NCI-H526 (cell line): ENCODE results near the gene ASCL2.

Experiments used
- DNase-seq, 2 experiments: peaks; one replicate each; lab custom pipeline; 2025; lab: John Stamatoyannopoulos, UW

The ASCL2 gene

GRCh38 chr11:2270322-2271076 lies at the start of gene ASCL2:
TSS of gene ASCL2 (minus strand) at chr11:2270588. CDS start at chr11:2270332, 256 bp downstream.
- peak; percentile 78 to 90 for DNase-seq

- no peak for DNase-seq
Measured at GRCh38 chr11:2319791-2320472, 49.5 kb upstream of the ASCL2 start.

GRCh38 chr11:2318707-2319106 lies 48.3 kb upstream of the ASCL2 start:
- no peak for DNase-seq

GRCh38 chr11:2318123-2318522 lies 47.7 kb upstream of the ASCL2 start:
- no peak for DNase-seq

GRCh38 chr11:2317354-2318050 lies 47.1 kb upstream of the ASCL2 start:
- no peak for DNase-seq

GRCh38 chr11:2316963-2317244 lies 46.5 kb upstream of the ASCL2 start:
- no peak for DNase-seq

GRCh38 chr11:2316169-2316962 lies 46.0 kb upstream of the ASCL2 start:
- DNase-seq, result no peak

GRCh38 chr11:2315395-2316168 lies 45.2 kb upstream of the ASCL2 start:
- DNase-seq, result no peak

GRCh38 chr11:2314525-2315394 lies 44.4 kb upstream of the ASCL2 start:
- no peak for DNase-seq

- no peak for DNase-seq
Measured at GRCh38 chr11:2314136-2314524, 43.7 kb upstream of the ASCL2 start.

- no peak for DNase-seq
Measured at GRCh38 chr11:2313051-2313951, 42.9 kb upstream of the ASCL2 start.

GRCh38 chr11:2312232-2313042 lies 42.0 kb upstream of the ASCL2 start:
- DNase-seq, result no peak

GRCh38 chr11:2311353-2312133 lies 41.2 kb upstream of the ASCL2 start:
- peak in 1 of 2 experiments; percentile 41 for DNase-seq

GRCh38 chr11:2310786-2311352 lies 40.5 kb upstream of the ASCL2 start:
- no peak for DNase-seq

GRCh38 chr11:2310073-2310785 lies 39.8 kb upstream of the ASCL2 start:
- DNase-seq, result no peak

- no peak for DNase-seq
Measured at GRCh38 chr11:2309251-2310072, 39.1 kb upstream of the ASCL2 start.
